NCI-H146 (cell line): Measurements from ENCODE around the gene FYB1.
"Not testable (repeated sequence)": the region's sequence is repeated elsewhere in the genome, so short reads cannot be mapped to it uniquely, and the experiment has no call there.

Source experiments
- DNase-seq: peaks from one replicate; lab custom pipeline; 2025; lab: John Stamatoyannopoulos, UW

FYB1 gene

GRCh38 chr5:39187831-39188731, 31.3 kb downstream of the FYB1 start:
- no peak for DNase-seq

GRCh38 chr5:39186722-39187539, 32.4 kb downstream of the FYB1 start:
- no peak for DNase-seq

GRCh38 chr5:39186289-39186688, 33.1 kb downstream of the FYB1 start:
- no peak for DNase-seq

- no peak for DNase-seq
Observed at GRCh38 chr5:39185761-39186160, 33.6 kb downstream of the FYB1 start.

- not testable (repeated sequence) for DNase-seq
Observed at GRCh38 chr5:39179561-39179960, 39.8 kb downstream of the FYB1 start.

GRCh38 chr5:39178861-39179260, 40.5 kb downstream of the FYB1 start:
- DNase-seq = no peak

GRCh38 chr5:39178171-39178570, 41.2 kb downstream of the FYB1 start:
- DNase-seq = no peak

GRCh38 chr5:39177631-39177964, 41.8 kb downstream of the FYB1 start:
- DNase-seq = no peak

- DNase-seq = no peak
Observed at GRCh38 chr5:39176759-39177630, 42.4 kb downstream of the FYB1 start.

- DNase-seq = no peak
Observed at GRCh38 chr5:39175273-39175955, 43.9 kb downstream of the FYB1 start.

- DNase-seq = no peak
Observed at GRCh38 chr5:39173069-39173468, 46.3 kb downstream of the FYB1 start.

GRCh38 chr5:39172593-39172992, 46.8 kb downstream of the FYB1 start:
- no peak for DNase-seq

- no peak for DNase-seq
Observed at GRCh38 chr5:39171647-39172046, 47.7 kb downstream of the FYB1 start.

- no peak for DNase-seq
Observed at GRCh38 chr5:39169081-39169480, 50.3 kb downstream of the FYB1 start.

GRCh38 chr5:39167972-39168342, 51.4 kb downstream of the FYB1 start:
- no peak for DNase-seq

GRCh38 chr5:39167141-39167971, 52.0 kb downstream of the FYB1 start:
- no peak for DNase-seq

- no peak for DNase-seq
Observed at GRCh38 chr5:39164529-39165402, 54.6 kb downstream of the FYB1 start.

GRCh38 chr5:39164016-39164415, 55.3 kb downstream of the FYB1 start:
- DNase-seq = no peak

GRCh38 chr5:39161578-39161977, 57.8 kb downstream of the FYB1 start:
- DNase-seq = no peak
